HG03060 (cell line): ENCODE results near the gene ARMC6.
"Not testable (repeated sequence)": the region's sequence is repeated elsewhere in the genome, so short reads cannot be mapped to it uniquely, and the experiment has no call there.

Experiments
- ATAC-seq: cut with Tn5 transposase; IDR thresholded peaks from one replicate; pipeline ENCODE4 v1.9.1; 2021; ENCODE audit warnings: low read depth, moderate number of reproducible peaks; ENCODE audit not compliant: unreplicated experiment

ARMC6 gene

GRCh38 chr19:19103167-19103566 is 69.8 kb downstream of the ARMC6 start:
- ATAC-seq, result no peak

- no peak for ATAC-seq
Measured at GRCh38 chr19:19105365-19106055, 72.1 kb downstream of the ARMC6 start.

- no peak for ATAC-seq
Measured at GRCh38 chr19:19106056-19106551, 72.7 kb downstream of the ARMC6 start.

GRCh38 chr19:19106938-19107337 is 73.5 kb downstream of the ARMC6 start:
- not testable (repeated sequence) for ATAC-seq

GRCh38 chr19:19107654-19108053 is 74.3 kb downstream of the ARMC6 start:
- ATAC-seq, result no peak
